Vagina (tissue), 2 donors: Measurements from ENCODE around the gene ELMO1. TPM values are rescaled to one million over a fixed set of nuclear protein-coding genes. Genes with fewer than 3 reads are reported as not detected.

Source experiments
- DNase-seq, 2 donors: peaks; one replicate each; pipeline ENCODE4 v3.0.0-alpha.2; 2017; ENCODE audit errors: extremely low spot score in 2 of 2
- H3K27ac ChIP-seq: fragments of 200-600 bp; sonication (generic); one replicate; pipeline ENCODE4 v1.5.1; 2019
- H3K27me3 ChIP-seq: fragments of 200-600 bp; sonication (generic); one replicate; pipeline ENCODE4 v1.5.1; 2019
- H3K36me3 ChIP-seq, 2 donors: fragments of 200-600 bp; sonication (generic); one replicate each; pipeline ENCODE4 v1.5.1; 2017 to 2019
- H3K4me1 ChIP-seq: fragments of 200-600 bp; sonication (generic); one replicate; pipeline ENCODE4 v1.5.1; 2019
- H3K4me3 ChIP-seq, 2 donors: fragments of 200-600 bp; sonication (generic); 1 replicate in 1 of 2; 2 replicates in 1 of 2; pipeline ENCODE4 v1.5.1; 2016 to 2019
- H3K9me3 ChIP-seq: fragments of 200-600 bp; sonication (generic); one replicate; pipeline ENCODE4 v1.5.1; 2019
- CTCF ChIP-seq, 3 experiments: fragments of 450-650 bp in 2 of 3; fragments of 200-600 bp in 1 of 3; sonication (generic) in 1 of 3; IDR thresholded peaks; one replicate each; pipeline ENCODE4 v1.5.1; 2017 to 2019; ENCODE audit warnings: antibody characterized with exemption in 3 of 3, mild to moderate bottlenecking in 2 of 3, moderate library complexity in 2 of 3
- POLR2A ChIP-seq, 2 donors: fragments of 450-650 bp; IDR thresholded peaks; one replicate each; pipeline ENCODE4 v1.6.1; 2017; ENCODE audit warnings: antibody characterized with exemption in 2 of 2, mild to moderate bottlenecking in 2 of 2, moderate library complexity in 2 of 2
- POLR2AphosphoS5 ChIP-seq, 2 donors: sonication (generic); formaldehyde crosslinking; IDR thresholded peaks; one replicate each; pipeline ENCODE4 v1.9.0; 2017; ENCODE audit warnings: antibody characterized with exemption in 2 of 2, mild to moderate bottlenecking in 2 of 2, low read depth in 1 of 2; ENCODE audit not compliant: insufficient read depth in 1 of 2
- intact Hi-C: fragments of 100-400 bp; cut with DNase I; formaldehyde crosslinking; loops from one replicate; pipeline ENCODE4 v1.15.1; 2023
- total RNA-seq: library from RNA; depleted of rRNA; stranded (reverse); fragments of >200 nt; gene quantifications from one replicate; pipeline ENCODE4 v1.2.3, GENCODE V29; 2016

Gene ELMO1
- total RNA-seq, 1 donor from 2014 or later: 74.4 TPM

GRCh38 chr7:37007268-37007667 is 441.4 kb downstream of the ELMO1 start:
- Histone ChIP-seq H3K36me3 (no peaks in the 10 kb centered on the region), H3K27ac (no peak overlapping the region), H3K27me3 (no peaks in the 10 kb centered on the region), H3K4me1 (no peaks in the 10 kb centered on the region), H3K4me3 (no peak overlapping the region), H3K9me3 (no peaks in the 10 kb centered on the region)
- TF ChIP-seq CTCF (IDR thresholded peaks at IDR 0.05): no peak
- TF ChIP-seq POLR2A (IDR thresholded peaks at IDR 0.05): no peak
- no peak for TF ChIP-seq POLR2AphosphoS5 (IDR thresholded peaks at IDR 0.05; ENCODE audit: insufficient read depth in 1 of 2, low read depth in 1 of 2)
- DNase-seq: no peak
- intact Hi-C loops: no loop called here

GRCh38 chr7:37006764-37007163 is 441.9 kb downstream of the ELMO1 start:
- DNase-seq: no peak
- Histone ChIP-seq H3K36me3 (no peaks in the 10 kb centered on the region), H3K27me3 (no peaks in the 10 kb centered on the region), H3K27ac (no peak overlapping the region), H3K4me1 (no peaks in the 10 kb centered on the region), H3K4me3 (no peak overlapping the region), H3K9me3 (no peaks in the 10 kb centered on the region)
- intact Hi-C loops: no loop called here
- TF ChIP-seq POLR2AphosphoS5 (IDR thresholded peaks at IDR 0.05; ENCODE audit: insufficient read depth in 1 of 2, low read depth in 1 of 2) (no peak), POLR2A (IDR thresholded peaks at IDR 0.05) (no peak), CTCF (IDR thresholded peaks at IDR 0.05) (no peak)

GRCh38 chr7:37000511-37000910 is 448.2 kb downstream of the ELMO1 start:
- Histone ChIP-seq H3K27ac (no peak overlapping the region), H3K36me3 (no peaks in the 10 kb centered on the region), H3K4me3 (no peak overlapping the region), H3K27me3 (no peaks in the 10 kb centered on the region), H3K9me3 (no peaks in the 10 kb centered on the region), H3K4me1 (no peaks in the 10 kb centered on the region)
- DNase-seq: no peak
- TF ChIP-seq POLR2AphosphoS5 (IDR thresholded peaks at IDR 0.05; ENCODE audit: insufficient read depth in 1 of 2, low read depth in 1 of 2) (no peak), POLR2A (IDR thresholded peaks at IDR 0.05) (no peak), CTCF (IDR thresholded peaks at IDR 0.05) (no peak)
- intact Hi-C loops: no loop called here

GRCh38 chr7:36999626-37000485 is 448.8 kb downstream of the ELMO1 start:
- TF ChIP-seq POLR2A (IDR thresholded peaks at IDR 0.05): no peak
- no peak for TF ChIP-seq POLR2AphosphoS5 (IDR thresholded peaks at IDR 0.05; ENCODE audit: insufficient read depth in 1 of 2, low read depth in 1 of 2)
- TF ChIP-seq CTCF (IDR thresholded peaks at IDR 0.05): no peak
- H3K27ac ChIP-seq: no peak overlapping the region
- no peaks in the 10 kb centered on the region for H3K36me3 ChIP-seq

GRCh38 chr7:36995776-36996175 is 452.9 kb downstream of the ELMO1 start:
- Histone ChIP-seq H3K27me3 (no peaks in the 10 kb centered on the region), H3K4me1 (no peaks in the 10 kb centered on the region), H3K9me3 (no peaks in the 10 kb centered on the region), H3K27ac (no peak overlapping the region), H3K4me3 (no peak overlapping the region), H3K36me3 (no peaks in the 10 kb centered on the region)
- intact Hi-C loops: no loop called here
- no peak for DNase-seq
- TF ChIP-seq CTCF (IDR thresholded peaks at IDR 0.05) (no peak), POLR2AphosphoS5 (IDR thresholded peaks at IDR 0.05; ENCODE audit: insufficient read depth in 1 of 2, low read depth in 1 of 2) (no peak), POLR2A (IDR thresholded peaks at IDR 0.05) (no peak)

More at GRCh38 chr7:36999626-37000485, 448.8 kb downstream of the ELMO1 start:
- no peaks in the 10 kb centered on the region for H3K4me1 ChIP-seq
- no peaks in the 10 kb centered on the region for H3K9me3 ChIP-seq
- H3K4me3 ChIP-seq: no peak overlapping the region
- no peak for DNase-seq
- intact Hi-C loops: no loop called here
- H3K27me3 ChIP-seq: no peaks in the 10 kb centered on the region
